Aortic smooth muscle cell (primary cell): ENCODE measurements around the gene POLK. TPM values are rescaled to one million over a fixed set of nuclear protein-coding genes. Genes with fewer than 3 reads are reported as not detected.

ENCODE experiments used
- total RNA-seq: library from RNA; depleted of rRNA; stranded (reverse); fragments of >200 nt; gene quantifications from 2 replicates; pipeline ENCODE4 v1.2.3, GENCODE V29; 2014

Gene POLK
- 34.0 and 41.7 TPM in 2 replicates for total RNA-seq

GRCh38 chr5:75511435-75512382 lies at the start of gene POLK, which contains the start of gene CERT1:
Gene POLK, plus strand, starts transcription at chr5:75511891.
Gene CERT1, minus strand, starts transcription at chr5:75511629. Its CDS starts 422 bp downstream, at chr5:75511207.

GRCh38 chr5:75611311-75612225 lies 99.9 kb downstream of the POLK start, which contains the start of gene ANKDD1B:
Gene ANKDD1B, plus strand, starts transcription at chr5:75611453. Its CDS starts 182 bp downstream, at chr5:75611635.

Other genes starting within 250 kb of the POLK start
- gene HMGCR, start 174.7 kb upstream of the POLK start, total RNA-seq: 86.5 and 92.3 TPM in 2 replicates
- gene CERT1, start 262 bp upstream of the POLK start, total RNA-seq: 19.4 and 32.1 TPM in 2 replicates
- gene ANKDD1B, start 99.6 kb downstream of the POLK start, total RNA-seq: 0.40 and 1.3 TPM in 2 replicates
- 5.8 and 8.3 TPM in 2 replicates for gene POC5, start 205.5 kb downstream of the POLK start, total RNA-seq